ENCODE measurements around the gene SRGAP1.
"Not testable (repeated sequence)": the region's sequence is repeated elsewhere in the genome, so short reads cannot be mapped to it uniquely, and the experiment has no call there.

The SRGAP1 gene

GRCh38 chr12:63857771-63858670, 13.5 kb downstream of the SRGAP1 start:
- Histone ChIP-seq H3K27me3 (ENCODE audit: control insufficient read depth, insufficient read depth, low read length) (no peaks in the 10 kb centered on the region), H3K9ac (ENCODE audit: low read depth, low read length) (no peak overlapping the region), H3K36me3 (ENCODE audit: control insufficient read depth, insufficient read depth, low read length) (no peaks in the 10 kb centered on the region), H3K9me3 (ENCODE audit: control insufficient read depth, insufficient read depth, low read length) (no peaks in the 10 kb centered on the region), H3K4me1 (ENCODE audit: control insufficient read depth, insufficient read depth, low read length) (peaks cover 8% of the 10 kb centered on the region), H3K4me3 (ENCODE audit: low read depth, low read length) (no peak overlapping the region)

- H3K4me1 ChIP-seq (ENCODE audit: control insufficient read depth, insufficient read depth, low read length); H3K4me3 ChIP-seq (ENCODE audit: low read depth, low read length); H3K27me3 ChIP-seq (ENCODE audit: control insufficient read depth, insufficient read depth, low read length); H3K9me3 ChIP-seq (ENCODE audit: control insufficient read depth, insufficient read depth, low read length); H3K36me3 ChIP-seq (ENCODE audit: control insufficient read depth, insufficient read depth, low read length); H3K9ac ChIP-seq (ENCODE audit: low read depth, low read length): not testable (repeated sequence)
Observed at GRCh38 chr12:63859880-63860279, 15.4 kb downstream of the SRGAP1 start.

- Histone ChIP-seq H3K36me3 (ENCODE audit: control insufficient read depth, insufficient read depth, low read length) (no peaks in the 10 kb centered on the region), H3K27me3 (ENCODE audit: control insufficient read depth, insufficient read depth, low read length) (no peaks in the 10 kb centered on the region), H3K9me3 (ENCODE audit: control insufficient read depth, insufficient read depth, low read length) (no peaks in the 10 kb centered on the region), H3K9ac (ENCODE audit: low read depth, low read length) (no peak overlapping the region), H3K4me1 (ENCODE audit: control insufficient read depth, insufficient read depth, low read length) (peaks cover 10% of the 10 kb centered on the region), H3K4me3 (ENCODE audit: low read depth, low read length) (no peak overlapping the region)
Observed at GRCh38 chr12:63862187-63862968, 17.9 kb downstream of the SRGAP1 start.

GRCh38 chr12:63862969-63863230, 18.4 kb downstream of the SRGAP1 start:
- H3K9ac ChIP-seq (ENCODE audit: low read depth, low read length) = no peak overlapping the region
- no peaks in the 10 kb centered on the region for H3K27me3 ChIP-seq (ENCODE audit: control insufficient read depth, insufficient read depth, low read length)
- no peaks in the 10 kb centered on the region for H3K9me3 ChIP-seq (ENCODE audit: control insufficient read depth, insufficient read depth, low read length)
- H3K4me3 ChIP-seq (ENCODE audit: low read depth, low read length) = no peak overlapping the region
- H3K4me1 ChIP-seq (ENCODE audit: control insufficient read depth, insufficient read depth, low read length) = peaks cover 10% of the 10 kb centered on the region
- no peaks in the 10 kb centered on the region for H3K36me3 ChIP-seq (ENCODE audit: control insufficient read depth, insufficient read depth, low read length)

GRCh38 chr12:63863658-63864453, 19.4 kb downstream of the SRGAP1 start:
- H3K9me3 ChIP-seq (ENCODE audit: control insufficient read depth, insufficient read depth, low read length) = no peaks in the 10 kb centered on the region
- H3K4me1 ChIP-seq (ENCODE audit: control insufficient read depth, insufficient read depth, low read length) = peaks cover 10% of the 10 kb centered on the region
- H3K9ac ChIP-seq (ENCODE audit: low read depth, low read length) = no peak overlapping the region

GRCh38 chr12:63864454-63864706, 19.9 kb downstream of the SRGAP1 start:
- no peak overlapping the region for H3K9ac ChIP-seq (ENCODE audit: low read depth, low read length)
- no peaks in the 10 kb centered on the region for H3K9me3 ChIP-seq (ENCODE audit: control insufficient read depth, insufficient read depth, low read length)
- H3K4me3 ChIP-seq (ENCODE audit: low read depth, low read length) = no peak overlapping the region
- peaks cover 10% of the 10 kb centered on the region for H3K4me1 ChIP-seq (ENCODE audit: control insufficient read depth, insufficient read depth, low read length)
- H3K36me3 ChIP-seq (ENCODE audit: control insufficient read depth, insufficient read depth, low read length) = no peaks in the 10 kb centered on the region
- no peaks in the 10 kb centered on the region for H3K27me3 ChIP-seq (ENCODE audit: control insufficient read depth, insufficient read depth, low read length)

More at GRCh38 chr12:63863658-63864453, 19.4 kb downstream of the SRGAP1 start:
- Histone ChIP-seq H3K27me3 (ENCODE audit: control insufficient read depth, insufficient read depth, low read length) (no peaks in the 10 kb centered on the region), H3K4me3 (ENCODE audit: low read depth, low read length) (no peak overlapping the region), H3K36me3 (ENCODE audit: control insufficient read depth, insufficient read depth, low read length) (no peaks in the 10 kb centered on the region)

DNA sequence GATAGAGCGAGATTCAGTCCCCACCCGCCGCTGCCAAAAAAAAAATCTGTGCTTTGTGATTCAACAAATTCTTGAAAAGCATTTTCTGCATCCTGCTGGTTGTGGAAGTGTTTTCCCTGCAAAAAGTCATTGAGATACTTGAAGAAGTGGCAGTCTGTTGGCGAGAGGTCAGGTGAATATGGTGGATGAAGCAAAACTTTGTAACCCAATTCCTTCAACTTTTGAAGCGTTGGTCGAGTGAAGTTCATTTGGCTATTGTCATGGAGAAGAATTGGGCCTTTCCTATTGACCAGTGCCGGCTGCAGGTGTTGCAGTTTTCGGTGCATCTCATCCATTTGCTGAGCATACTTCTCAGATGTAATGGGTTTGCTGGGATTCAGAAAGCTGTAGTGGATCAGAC, 20.9 kb downstream of the SRGAP1 start:
- H3K9me3 ChIP-seq (ENCODE audit: control insufficient read depth, insufficient read depth, low read length) = no peaks in the 10 kb centered on the region
- H3K4me3 ChIP-seq (ENCODE audit: low read depth, low read length) = no peak overlapping the region
- H3K9ac ChIP-seq (ENCODE audit: low read depth, low read length) = no peak overlapping the region
- H3K27me3 ChIP-seq (ENCODE audit: control insufficient read depth, insufficient read depth, low read length) = no peaks in the 10 kb centered on the region
- H3K36me3 ChIP-seq (ENCODE audit: control insufficient read depth, insufficient read depth, low read length) = no peaks in the 10 kb centered on the region
- H3K4me1 ChIP-seq (ENCODE audit: control insufficient read depth, insufficient read depth, low read length) = peaks cover 16% of the 10 kb centered on the region

DNA sequence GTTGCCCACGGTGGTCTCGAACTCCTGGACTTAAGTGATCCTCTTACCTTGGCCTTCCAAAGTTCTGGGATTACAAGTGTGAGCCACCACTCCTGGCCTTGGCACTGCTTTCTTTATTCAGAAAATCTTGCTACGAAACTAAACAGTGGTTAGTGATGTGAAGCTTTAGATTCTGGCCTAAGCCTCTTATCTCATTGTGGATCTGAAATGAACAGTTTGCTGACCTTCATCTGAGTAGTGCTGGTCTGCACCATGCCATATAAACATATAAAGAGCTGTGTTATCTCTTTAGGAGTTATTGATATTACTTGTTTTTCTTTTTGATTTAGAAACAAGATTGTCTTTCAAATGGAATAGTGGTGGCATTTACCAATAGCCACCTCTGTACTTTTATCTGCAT, 22.6 kb downstream of the SRGAP1 start:
- H3K9ac ChIP-seq (ENCODE audit: low read depth, low read length) = no peak overlapping the region
- H3K9me3 ChIP-seq (ENCODE audit: control insufficient read depth, insufficient read depth, low read length) = no peaks in the 10 kb centered on the region
- H3K36me3 ChIP-seq (ENCODE audit: control insufficient read depth, insufficient read depth, low read length) = no peaks in the 10 kb centered on the region
- H3K27me3 ChIP-seq (ENCODE audit: control insufficient read depth, insufficient read depth, low read length) = no peaks in the 10 kb centered on the region
- H3K4me1 ChIP-seq (ENCODE audit: control insufficient read depth, insufficient read depth, low read length) = peaks cover 21% of the 10 kb centered on the region
- H3K4me3 ChIP-seq (ENCODE audit: low read depth, low read length) = no peak overlapping the region

GRCh38 chr12:63869656-63870055, 25.2 kb downstream of the SRGAP1 start:
- no peaks in the 10 kb centered on the region for H3K36me3 ChIP-seq (ENCODE audit: control insufficient read depth, insufficient read depth, low read length)
- no peaks in the 10 kb centered on the region for H3K9me3 ChIP-seq (ENCODE audit: control insufficient read depth, insufficient read depth, low read length)
- H3K27me3 ChIP-seq (ENCODE audit: control insufficient read depth, insufficient read depth, low read length) = no peaks in the 10 kb centered on the region
- peaks cover 12% of the 10 kb centered on the region for H3K4me1 ChIP-seq (ENCODE audit: control insufficient read depth, insufficient read depth, low read length)
- H3K4me3 ChIP-seq (ENCODE audit: low read depth, low read length) = no peak overlapping the region
- no peak overlapping the region for H3K9ac ChIP-seq (ENCODE audit: low read depth, low read length)

GRCh38 chr12:63870838-63871237, 26.3 kb downstream of the SRGAP1 start:
- no peaks in the 10 kb centered on the region for H3K27me3 ChIP-seq (ENCODE audit: control insufficient read depth, insufficient read depth, low read length)
- H3K9me3 ChIP-seq (ENCODE audit: control insufficient read depth, insufficient read depth, low read length) = no peaks in the 10 kb centered on the region
- H3K4me1 ChIP-seq (ENCODE audit: control insufficient read depth, insufficient read depth, low read length) = peaks cover 12% of the 10 kb centered on the region
- H3K9ac ChIP-seq (ENCODE audit: low read depth, low read length) = no peak overlapping the region
- no peak overlapping the region for H3K4me3 ChIP-seq (ENCODE audit: low read depth, low read length)
- no peaks in the 10 kb centered on the region for H3K36me3 ChIP-seq (ENCODE audit: control insufficient read depth, insufficient read depth, low read length)

DNA sequence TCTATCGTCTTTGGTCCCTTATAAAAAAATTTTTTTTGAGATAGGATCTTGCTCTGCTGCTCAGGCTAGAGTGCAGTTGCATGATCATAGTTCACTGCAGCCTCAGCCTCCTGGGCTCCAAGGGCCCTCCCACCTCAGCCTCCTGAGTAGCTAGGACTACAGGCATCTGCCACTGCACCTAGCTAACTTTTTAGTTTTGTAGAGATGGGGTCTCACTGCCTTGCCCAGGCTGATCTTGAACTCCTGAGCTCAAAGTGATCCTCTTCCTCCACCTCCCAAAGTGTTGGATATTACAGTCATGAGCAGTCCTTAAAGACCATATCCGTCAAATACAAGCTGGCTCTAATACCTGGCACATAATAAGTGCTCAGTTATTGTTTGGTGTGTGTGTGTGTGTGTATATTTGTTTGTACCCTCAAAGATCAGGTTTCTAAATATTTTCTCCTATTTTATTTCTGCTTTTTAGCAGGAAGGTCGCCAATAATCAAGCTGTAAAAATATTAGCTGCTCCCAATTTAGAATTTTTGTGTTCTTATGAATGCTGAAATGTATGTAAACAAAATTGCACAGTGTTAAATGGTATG, 30.5 kb downstream of the SRGAP1 start:
- Histone ChIP-seq H3K9me3 (ENCODE audit: control insufficient read depth, insufficient read depth, low read length) (no peaks in the 10 kb centered on the region), H3K4me1 (ENCODE audit: control insufficient read depth, insufficient read depth, low read length) (peaks cover 7% of the 10 kb centered on the region), H3K27me3 (ENCODE audit: control insufficient read depth, insufficient read depth, low read length) (no peaks in the 10 kb centered on the region), H3K9ac (ENCODE audit: low read depth, low read length) (no peak overlapping the region), H3K4me3 (ENCODE audit: low read depth, low read length) (no peak overlapping the region), H3K36me3 (ENCODE audit: control insufficient read depth, insufficient read depth, low read length) (no peaks in the 10 kb centered on the region)
